ENCODE data around the gene LIPI. TPM values are rescaled to one million over a fixed set of nuclear protein-coding genes. Genes with fewer than 3 reads are reported as not detected.

The LIPI gene
- total and polyA plus RNA-seq, 10 of the 15 experiments (the other 5 are each of a cell fraction or from before 2014, with no cell fraction given), result 0.05 to 0.32 (median 0.10) TPM; not detected in 5

DNA sequence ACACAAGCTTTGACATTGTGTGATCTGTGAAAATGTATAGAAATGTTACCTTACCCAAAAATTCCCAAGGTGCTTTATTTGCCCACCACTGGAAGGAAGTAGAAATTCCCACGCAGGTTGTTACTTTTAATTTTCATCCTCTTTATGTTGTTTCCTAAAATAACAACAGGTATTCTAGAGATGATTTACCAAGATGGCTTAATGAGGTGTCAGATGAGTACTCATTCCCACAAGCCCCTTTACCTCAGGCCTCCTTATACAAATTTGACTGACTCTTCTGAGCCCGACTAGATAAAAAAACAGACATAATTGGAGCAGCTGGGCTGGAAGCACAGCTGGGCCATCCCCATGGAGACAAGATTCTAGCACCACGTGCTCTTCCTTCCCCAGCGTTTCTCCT is 114.6 kb downstream of the LIPI start:
- DNase-seq (ENCODE audit: low read depth, low spot score), result peak; percentile 36
- Histone ChIP-seq H3K4me1 (ENCODE audit: control insufficient read depth, insufficient read depth, low read length) (peaks cover 9% of the 10 kb centered on the region), H3K27ac (ENCODE audit: control insufficient read depth, insufficient read depth) (peak overlapping the region; percentile 37; the same call in 1 of the 2 replicates), H3K36me3 (ENCODE audit: control insufficient read depth in 2 of 2, insufficient read depth in 2 of 2, low read length in 1 of 2) (no peaks in the 10 kb centered on the region; a peak in 1 of 4 replicates), H3K79me2 (ENCODE audit: control insufficient read depth, insufficient read depth, low read length) (no peaks in the 10 kb centered on the region), H3K9me3 (replicated peaks; ENCODE audit: control insufficient read depth, insufficient read depth, low read length) (peaks cover 3% of the 10 kb centered on the region; the same call in 2 of the 3 replicates), H3K9ac (ENCODE audit: control insufficient read depth, insufficient read depth, low read length) (no peak overlapping the region), H3K4me3 (no peak overlapping the region), H3K27me3 (replicated peaks in 1 of 2; ENCODE audit: control insufficient read depth in 2 of 2, insufficient read depth in 2 of 2, low read length in 1 of 2) (no peaks in the 10 kb centered on the region), H2AFZ (ENCODE audit: control insufficient read depth, low read depth, low read length) (no peak overlapping the region), H3K4me2 (ENCODE audit: control insufficient read depth, insufficient read depth) (no peak overlapping the region), H4K20me1 (ENCODE audit: control insufficient read depth, insufficient read depth) (no peaks in the 10 kb centered on the region)
- ChIA-PET POLR2A (interaction anchor here (1.5 to 1.9 kb wide), 2 partner anchors 10 to 19 kb away, joined by 4 to 7 read pairs; no protein-coding TSS in a partner anchor), SMC1A (ENCODE audit: uncharacterized antibody, unreplicated experiment) (interaction anchor here (0.7 to 1.9 kb wide), 3 partner anchors 14 to 24 kb away, joined by 3 to 6 read pairs (median 5); no protein-coding TSS in a partner anchor), RAD21 (ENCODE audit: unreplicated experiment) (interaction anchor here (1.5 to 2.2 kb wide), 3 partner anchors 20 to 50 kb away, joined by 3 to 9 read pairs (median 6); no protein-coding TSS in a partner anchor), CTCF (interaction anchor here (1.0 kb wide), 1 partner anchor 23 kb away, joined by 3 read pairs; no protein-coding TSS in a partner anchor)
- 44% methylated on average over 4 of the region's 4 CpGs for WGBS (ENCODE audit: insufficient coverage, insufficient replicate concordance, low lambda C conversion rate, missing lambda C conversion rate)
- in situ Hi-C loops (cut with MboI) (loop anchor here (25.0 kb wide), 2 partner anchors 91 to 1641 kb away; partner anchors contain the start of gene USP25), intact Hi-C loops (cut with micrococcal nuclease; ENCODE audit: unreplicated experiment) (no loop called here)
- no TSS peak for BruUV-seq (replicated peaks)
- no peak for FAIRE-seq
- peak; percentile 58 for ATAC-seq
- TF ChIP-seq, protein P1, sequence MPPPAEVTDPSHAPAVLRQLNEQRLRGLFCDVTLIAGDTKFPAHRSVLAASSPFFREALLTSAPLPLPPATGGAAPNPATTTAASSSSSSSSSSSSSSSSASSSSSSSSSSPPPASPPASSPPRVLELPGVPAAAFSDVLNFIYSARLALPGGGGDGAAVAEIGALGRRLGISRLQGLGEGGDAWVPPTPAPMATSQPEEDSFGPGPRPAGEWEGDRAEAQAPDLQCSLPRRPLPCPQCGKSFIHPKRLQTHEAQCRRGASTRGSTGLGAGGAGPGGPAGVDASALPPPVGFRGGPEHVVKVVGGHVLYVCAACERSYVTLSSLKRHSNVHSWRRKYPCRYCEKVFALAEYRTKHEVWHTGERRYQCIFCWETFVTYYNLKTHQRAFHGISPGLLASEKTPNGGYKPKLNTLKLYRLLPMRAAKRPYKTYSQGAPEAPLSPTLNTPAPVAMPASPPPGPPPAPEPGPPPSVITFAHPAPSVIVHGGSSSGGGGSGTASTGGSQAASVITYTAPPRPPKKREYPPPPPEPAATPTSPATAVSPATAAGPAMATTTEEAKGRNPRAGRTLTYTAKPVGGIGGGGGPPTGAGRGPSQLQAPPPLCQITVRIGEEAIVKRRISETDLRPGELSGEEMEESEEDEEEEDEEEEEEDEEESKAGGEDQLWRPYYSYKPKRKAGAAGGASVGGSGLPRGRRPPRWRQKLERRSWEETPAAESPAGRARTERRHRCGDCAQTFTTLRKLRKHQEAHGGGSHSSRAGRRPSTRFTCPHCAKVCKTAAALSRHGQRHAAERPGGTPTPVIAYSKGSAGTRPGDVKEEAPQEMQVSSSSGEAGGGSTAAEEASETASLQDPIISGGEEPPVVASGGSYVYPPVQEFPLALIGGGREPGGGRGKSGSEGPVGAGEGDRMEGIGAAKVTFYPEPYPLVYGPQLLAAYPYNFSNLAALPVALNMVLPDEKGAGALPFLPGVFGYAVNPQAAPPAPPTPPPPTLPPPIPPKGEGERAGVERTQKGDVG (CRISPR knock-in tag; IDR thresholded peaks at IDR 0.05), result no peak
- TF ChIP-seq ZNF622 (IDR thresholded peaks at IDR 0.05), result no peak
- TF ChIP-seq FOXK2 (IDR thresholded peaks at IDR 0.05), result no peak
- no peak for TF ChIP-seq SREBF2 (IDR thresholded peaks at IDR 0.05; ENCODE audit: low read length)
- no peak for TF ChIP-seq NFXL1 (IDR thresholded peaks at IDR 0.05; ENCODE audit: borderline replicate concordance)
- TF ChIP-seq CHD2 (IDR thresholded peaks at IDR 0.05; ENCODE audit: borderline replicate concordance, low read depth, low read length), result no peak
- TF ChIP-seq HDAC6 (IDR thresholded peaks at IDR 0.05; ENCODE audit: unreplicated experiment), result no peak
- no peak for TF ChIP-seq CHD1 (IDR thresholded peaks at IDR 0.05; ENCODE audit: low read depth, low read length)
- no peak for TF ChIP-seq RCOR1 (conservative IDR thresholded peaks at IDR 0.05; ENCODE audit: low read depth, low read length)
- no peak for TF ChIP-seq RBBP5 (conservative IDR thresholded peaks at IDR 0.05)
- TF ChIP-seq ZNF217 (IDR thresholded peaks at IDR 0.05), result no peak
- TF ChIP-seq IKZF1 (conservative IDR thresholded peaks at IDR 0.05), result peak; percentile 39
- TF ChIP-seq SUZ12 (IDR thresholded peaks at IDR 0.05; ENCODE audit: unreplicated experiment), result no peak
- TF ChIP-seq, protein P2, sequence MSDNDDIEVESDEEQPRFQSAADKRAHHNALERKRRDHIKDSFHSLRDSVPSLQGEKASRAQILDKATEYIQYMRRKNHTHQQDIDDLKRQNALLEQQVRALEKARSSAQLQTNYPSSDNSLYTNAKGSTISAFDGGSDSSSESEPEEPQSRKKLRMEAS (IDR thresholded peaks at IDR 0.05; ENCODE audit: low read depth, low read length), result no peak
- TF ChIP-seq, protein P3, sequence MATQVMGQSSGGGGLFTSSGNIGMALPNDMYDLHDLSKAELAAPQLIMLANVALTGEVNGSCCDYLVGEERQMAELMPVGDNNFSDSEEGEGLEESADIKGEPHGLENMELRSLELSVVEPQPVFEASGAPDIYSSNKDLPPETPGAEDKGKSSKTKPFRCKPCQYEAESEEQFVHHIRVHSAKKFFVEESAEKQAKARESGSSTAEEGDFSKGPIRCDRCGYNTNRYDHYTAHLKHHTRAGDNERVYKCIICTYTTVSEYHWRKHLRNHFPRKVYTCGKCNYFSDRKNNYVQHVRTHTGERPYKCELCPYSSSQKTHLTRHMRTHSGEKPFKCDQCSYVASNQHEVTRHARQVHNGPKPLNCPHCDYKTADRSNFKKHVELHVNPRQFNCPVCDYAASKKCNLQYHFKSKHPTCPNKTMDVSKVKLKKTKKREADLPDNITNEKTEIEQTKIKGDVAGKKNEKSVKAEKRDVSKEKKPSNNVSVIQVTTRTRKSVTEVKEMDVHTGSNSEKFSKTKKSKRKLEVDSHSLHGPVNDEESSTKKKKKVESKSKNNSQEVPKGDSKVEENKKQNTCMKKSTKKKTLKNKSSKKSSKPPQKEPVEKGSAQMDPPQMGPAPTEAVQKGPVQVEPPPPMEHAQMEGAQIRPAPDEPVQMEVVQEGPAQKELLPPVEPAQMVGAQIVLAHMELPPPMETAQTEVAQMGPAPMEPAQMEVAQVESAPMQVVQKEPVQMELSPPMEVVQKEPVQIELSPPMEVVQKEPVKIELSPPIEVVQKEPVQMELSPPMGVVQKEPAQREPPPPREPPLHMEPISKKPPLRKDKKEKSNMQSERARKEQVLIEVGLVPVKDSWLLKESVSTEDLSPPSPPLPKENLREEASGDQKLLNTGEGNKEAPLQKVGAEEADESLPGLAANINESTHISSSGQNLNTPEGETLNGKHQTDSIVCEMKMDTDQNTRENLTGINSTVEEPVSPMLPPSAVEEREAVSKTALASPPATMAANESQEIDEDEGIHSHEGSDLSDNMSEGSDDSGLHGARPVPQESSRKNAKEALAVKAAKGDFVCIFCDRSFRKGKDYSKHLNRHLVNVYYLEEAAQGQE (IDR thresholded peaks at IDR 0.05; ENCODE audit: low read depth, low read length), result no peak
- TF ChIP-seq, protein P4, sequence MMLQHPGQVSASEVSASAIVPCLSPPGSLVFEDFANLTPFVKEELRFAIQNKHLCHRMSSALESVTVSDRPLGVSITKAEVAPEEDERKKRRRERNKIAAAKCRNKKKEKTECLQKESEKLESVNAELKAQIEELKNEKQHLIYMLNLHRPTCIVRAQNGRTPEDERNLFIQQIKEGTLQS (IDR thresholded peaks at IDR 0.05; ENCODE audit: borderline replicate concordance, extremely low read depth, low read depth, low read length), result no peak
- no peak for TF ChIP-seq ZNF24 (IDR thresholded peaks at IDR 0.05)
- TF ChIP-seq WRNIP1 (IDR thresholded peaks at IDR 0.05; ENCODE audit: borderline replicate concordance, low read depth, low read length), result no peak
- TF ChIP-seq KAT2A (conservative IDR thresholded peaks at IDR 0.05; ENCODE audit: control insufficient read depth, low read depth, low read length), result no peak
